GM12878 (cell line): ENCODE results near the gene RNASEL. TPM values are rescaled to one million over a fixed set of nuclear protein-coding genes. Genes with fewer than 3 reads are reported as not detected.

Source experiments
- ATAC-seq: fragments of 200-7000 bp; cut with Tn5 transposase; 3 replicates; pipeline ENCODE4 v1.9.1; 2020; ENCODE audit warnings: mild to moderate bottlenecking, moderate library complexity
- BruUV-seq: library from RNA; stranded (reverse); fragments of 400-500 nt; replicated peaks from 2 replicates; lab custom pipeline; 2021; lab: Mats Ljungman, UMichigan
- CTCF ChIA-PET: fragments of 300-600 bp; sonication (Branson Sonifier 250); formaldehyde crosslinking; extraction: SDS; loops from one replicate; lab custom pipeline; 2021; ENCODE audit warnings: inconsistent platforms; lab: Yijun Ruan, JAX
- POLR2A ChIA-PET: fragments of 350-600 bp; formaldehyde crosslinking; extraction: SDS; loops from one replicate; lab custom pipeline; 2021; ENCODE audit warnings: inconsistent platforms; lab: Charles Lee
- RAD21 ChIA-PET: fragments of 300-600 bp; sonication (Branson Sonifier 250); formaldehyde crosslinking; loops from one replicate; lab custom pipeline; 2023; ENCODE audit warnings: antibody characterized with exemption; ENCODE audit not compliant: unreplicated experiment; lab: Charles Lee
- SMC1A ChIA-PET: fragments of 300-600 bp; sonication (Branson Sonifier 250); formaldehyde crosslinking; loops from one replicate; lab custom pipeline; 2023; ENCODE audit not compliant: unreplicated experiment, uncharacterized antibody; lab: Charles Lee
- DNase-seq: peaks from one replicate; pipeline ENCODE4 v3.0.0-alpha.2; 2011; ENCODE audit warnings: low read depth, low spot score
- FAIRE-seq: peaks from 3 replicates; lab custom pipeline; 2011; peaks lifted over from hg19 to GRCh38; lab: Jason Lieb, UNC
- H2AFZ ChIP-seq: 2 replicates; pipeline ENCODE4 v1.6.0; 2011; ENCODE audit warnings: low read depth, low read length, control low read depth; ENCODE audit not compliant: control insufficient read depth
- H3K27ac ChIP-seq: 2 replicates; pipeline ENCODE4 v1.5.1; 2011; ENCODE audit warnings: control low read depth; ENCODE audit not compliant: control insufficient read depth, insufficient read depth
- H3K27me3 ChIP-seq, 2 experiments: replicated peaks in 1 of 2; 2 replicates each; pipeline versions ENCODE4 v1.6.0 to v1.6.1; 2011; ENCODE audit warnings: low read length in 1 of 2; ENCODE audit not compliant: control insufficient read depth in 2 of 2, insufficient read depth in 2 of 2
- H3K36me3 ChIP-seq, 2 experiments: 2 replicates each; pipeline ENCODE4 v1.5.1; 2011; ENCODE audit warnings: low read length in 1 of 2; ENCODE audit not compliant: control insufficient read depth in 2 of 2, insufficient read depth in 2 of 2
- H3K4me1 ChIP-seq: 2 replicates; pipeline ENCODE4 v1.6.1; 2011; ENCODE audit warnings: mild to moderate bottlenecking, low read length, moderate library complexity, mixed read lengths; ENCODE audit not compliant: control insufficient read depth, insufficient read depth
- H3K4me2 ChIP-seq: 2 replicates; pipeline ENCODE4 v1.6.0; 2011; ENCODE audit warnings: control low read depth; ENCODE audit not compliant: control insufficient read depth, insufficient read depth
- H3K4me3 ChIP-seq: fragments of 200-600 bp; sonication (generic); 2 replicates; pipeline ENCODE4 v1.5.1; 2016
- H3K79me2 ChIP-seq: 2 replicates; pipeline ENCODE4 v1.6.0; 2011; ENCODE audit warnings: low read length; ENCODE audit not compliant: control insufficient read depth, insufficient read depth
- H3K9ac ChIP-seq: 2 replicates; pipeline ENCODE4 v1.8.0; 2011; ENCODE audit warnings: low read length, control low read depth, mixed read lengths; ENCODE audit not compliant: control insufficient read depth, insufficient read depth
- H3K9me3 ChIP-seq: replicated peaks from 3 replicates; pipeline ENCODE4 v1.5.1; 2011; ENCODE audit warnings: mild to moderate bottlenecking, low read length; ENCODE audit not compliant: control insufficient read depth, insufficient read depth
- H4K20me1 ChIP-seq: 2 replicates; pipeline ENCODE4 v1.6.0; 2011; ENCODE audit not compliant: control insufficient read depth, insufficient read depth
- BACH1 ChIP-seq: fragments of 450-650 bp; IDR thresholded peaks from 2 replicates; pipeline ENCODE4 v1.6.1; 2017; ENCODE audit warnings: mild to moderate bottlenecking, borderline replicate concordance
- BRCA1 ChIP-seq: IDR thresholded peaks from 2 replicates; pipeline ENCODE4 v1.6.1; 2011; ENCODE audit warnings: low read depth, low read length, improper control_type of control experiment
- CHD2 ChIP-seq: IDR thresholded peaks from 2 replicates; pipeline ENCODE4 v1.6.1; 2011; ENCODE audit warnings: low read depth, low read length, improper control_type of control experiment, borderline replicate concordance
- CREB1 ChIP-seq: IDR thresholded peaks from 2 replicates; pipeline ENCODE4 v1.6.1; 2012; ENCODE audit warnings: low read depth, mild to moderate bottlenecking, inconsistent platforms
- CREM ChIP-seq: IDR thresholded peaks from 2 replicates; pipeline ENCODE4 v1.6.1; 2014; ENCODE audit warnings: antibody characterized with exemption, low read depth
- DPF2 ChIP-seq: fragments of 450-650 bp; IDR thresholded peaks from 2 replicates; pipeline ENCODE4 v1.6.1; 2017; ENCODE audit warnings: mild to moderate bottlenecking
- EED ChIP-seq: sonication (generic); IDR thresholded peaks from 2 replicates; pipeline ENCODE4 v1.6.1; 2016; ENCODE audit warnings: antibody characterized with exemption, low read depth
- GABPA ChIP-seq: IDR thresholded peaks from 2 replicates; pipeline ENCODE4 v1.6.1; 2014; ENCODE audit warnings: antibody characterized with exemption, low read depth, mild to moderate bottlenecking, inconsistent platforms
- JUNB ChIP-seq: IDR thresholded peaks from 2 replicates; pipeline ENCODE4 v1.6.1; 2016; ENCODE audit warnings: antibody characterized with exemption, mild to moderate bottlenecking
- MAX ChIP-seq: IDR thresholded peaks from 2 replicates; pipeline ENCODE4 v1.6.1; 2012; ENCODE audit warnings: low read depth, low read length, improper control_type of control experiment
- NKRF ChIP-seq: fragments of 450-650 bp; conservative IDR thresholded peaks from 2 replicates; pipeline ENCODE4 v1.6.1; 2017; ENCODE audit warnings: mild to moderate bottlenecking, moderate library complexity
- PAX8 ChIP-seq: fragments of 450-650 bp; IDR thresholded peaks from 2 replicates; pipeline ENCODE4 v1.6.1; 2017; ENCODE audit warnings: mild to moderate bottlenecking, moderate library complexity
- POLR2A ChIP-seq: IDR thresholded peaks from 2 replicates; pipeline ENCODE4 v1.6.1; 2011; ENCODE audit warnings: low read depth, mild to moderate bottlenecking, low read length
- RAD51 ChIP-seq: fragments of 450-650 bp; IDR thresholded peaks from 2 replicates; pipeline ENCODE4 v1.6.1; 2016; ENCODE audit warnings: moderate library complexity, mild to moderate bottlenecking, inconsistent platforms
- RFX5 ChIP-seq: IDR thresholded peaks from 2 replicates; pipeline ENCODE4 v1.6.1; 2011; ENCODE audit warnings: low read depth, low read length, improper control_type of control experiment
- SP1 ChIP-seq: IDR thresholded peaks from one replicate; pipeline ENCODE4 v1.6.1; 2011; ENCODE audit warnings: low read depth, low read length
- WGBS: methylation state at CpG from one replicate; pipeline ENCODE4 v1.1.6; 2016; ENCODE audit warnings: low lambda C conversion rate; ENCODE audit not compliant: insufficient replicate concordance, insufficient coverage; ENCODE audit errors: missing lambda C conversion rate; 5-methylcytosine and 5-hydroxymethylcytosine counted together
- in situ Hi-C: fragments of 300-500 bp; cut with MboI; formaldehyde crosslinking; loops from 9 replicates; pipeline ENCODE4 v1.14.3; 2018; ENCODE audit warnings: mixed read lengths
- intact Hi-C: fragments of 100-400 bp; cut with micrococcal nuclease; formaldehyde crosslinking; loops from one replicate; pipeline ENCODE4 v1.14.2; 2022; ENCODE audit not compliant: unreplicated experiment
- polyA plus RNA-seq, 11 experiments: library from polyadenylated mRNA; depleted of rRNA in 4 of 11; unstranded in 6 of 11; stranded (reverse) in 5 of 11; fragments of >200 nt; fragmentation: Nextera tagmentation in 4 of 11; fragmentation: Illumina TruSeq in 1 of 11; extraction: Ambion mirVana in 4 of 11; extraction: Trizol in 1 of 11; gene quantifications; 1 replicate in 1 of 11; 2 replicates in 10 of 11; pipeline versions ENCODE4 v1.2.1 to v1.2.3, GENCODE V29; 2011 to 2016; ENCODE audit warnings: inconsistent platforms in 2 of 11, missing spikeins in 2 of 11, low read depth in 1 of 11
- total RNA-seq, 4 experiments: library from RNA; depleted of rRNA in 3 of 4; stranded (reverse); fragments of >200 nt in 3 of 4; fragmentation: Illumina TruSeq in 1 of 4; extraction: Trizol in 1 of 4; gene quantifications; 2 replicates each; pipeline versions ENCODE4 v1.2.1 to v1.2.3, GENCODE V29; 2013 to 2021
- TF ChIP-seq, protein P1 (sequence below): fragments of 450-650 bp; IDR thresholded peaks from 2 replicates; pipeline ENCODE4 v1.6.1; 2017; ENCODE audit warnings: low read depth, mild to moderate bottlenecking, moderate library complexity
- TF ChIP-seq, protein P2 (sequence below): IDR thresholded peaks from 2 replicates; pipeline ENCODE4 v1.6.1; 2011; ENCODE audit warnings: borderline replicate concordance, low read depth, mild to moderate bottlenecking, moderate library complexity, low read length; ENCODE audit not compliant: insufficient read depth, poor library complexity, severe bottlenecking

Gene RNASEL
- total and polyA plus RNA-seq, 10 of the 15 experiments (the other 5 are each of a cell fraction or from before 2014, with no cell fraction given) = 3.0 to 10.8 (median 5.0) TPM

GRCh38 chr1:182560392-182560984 is 28.6 kb downstream of the RNASEL start:
- SMC1A ChIA-PET = no interaction called here
- ATAC-seq (no peak), DNase-seq (no peak), FAIRE-seq (no peak)
- Histone ChIP-seq H3K9me3 (no peaks in the 10 kb centered on the region), H3K27me3 (peaks cover 0 to 2% of the 10 kb centered on the region in 2 experiments; a peak in 1 of 4 replicates), H2AFZ (no peak overlapping the region), H3K36me3 (no peaks in the 10 kb centered on the region), H3K4me2 (no peak overlapping the region), H3K4me1 (no peaks in the 10 kb centered on the region; the same call in 1 of the 2 replicates), H3K27ac (no peak overlapping the region), H3K79me2 (no peaks in the 10 kb centered on the region), H3K9ac (no peak overlapping the region), H3K4me3 (no peak overlapping the region), H4K20me1 (no peaks in the 10 kb centered on the region)
- CTCF ChIA-PET = no interaction called here
- intact Hi-C loops = no loop called here
- RAD21 ChIA-PET = no interaction called here
- POLR2A ChIA-PET = no interaction called here
- TF ChIP-seq, protein P1, sequence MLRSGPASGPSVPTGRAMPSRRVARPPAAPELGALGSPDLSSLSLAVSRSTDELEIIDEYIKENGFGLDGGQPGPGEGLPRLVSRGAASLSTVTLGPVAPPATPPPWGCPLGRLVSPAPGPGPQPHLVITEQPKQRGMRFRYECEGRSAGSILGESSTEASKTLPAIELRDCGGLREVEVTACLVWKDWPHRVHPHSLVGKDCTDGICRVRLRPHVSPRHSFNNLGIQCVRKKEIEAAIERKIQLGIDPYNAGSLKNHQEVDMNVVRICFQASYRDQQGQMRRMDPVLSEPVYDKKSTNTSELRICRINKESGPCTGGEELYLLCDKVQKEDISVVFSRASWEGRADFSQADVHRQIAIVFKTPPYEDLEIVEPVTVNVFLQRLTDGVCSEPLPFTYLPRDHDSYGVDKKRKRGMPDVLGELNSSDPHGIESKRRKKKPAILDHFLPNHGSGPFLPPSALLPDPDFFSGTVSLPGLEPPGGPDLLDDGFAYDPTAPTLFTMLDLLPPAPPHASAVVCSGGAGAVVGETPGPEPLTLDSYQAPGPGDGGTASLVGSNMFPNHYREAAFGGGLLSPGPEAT = no peak
- TF ChIP-seq JUNB (no peak), CHD2 (no peak), BACH1 (no peak), GABPA (no peak), RFX5 (no peak), BRCA1 (no peak), SP1 (no peak), CREM (no peak), EED (no peak), MAX (no peak), DPF2 (no peak), POLR2A (no peak), CREB1 (no peak), PAX8 (no peak), RAD51 (no peak), NKRF (no peak)
- TF ChIP-seq, protein P2, sequence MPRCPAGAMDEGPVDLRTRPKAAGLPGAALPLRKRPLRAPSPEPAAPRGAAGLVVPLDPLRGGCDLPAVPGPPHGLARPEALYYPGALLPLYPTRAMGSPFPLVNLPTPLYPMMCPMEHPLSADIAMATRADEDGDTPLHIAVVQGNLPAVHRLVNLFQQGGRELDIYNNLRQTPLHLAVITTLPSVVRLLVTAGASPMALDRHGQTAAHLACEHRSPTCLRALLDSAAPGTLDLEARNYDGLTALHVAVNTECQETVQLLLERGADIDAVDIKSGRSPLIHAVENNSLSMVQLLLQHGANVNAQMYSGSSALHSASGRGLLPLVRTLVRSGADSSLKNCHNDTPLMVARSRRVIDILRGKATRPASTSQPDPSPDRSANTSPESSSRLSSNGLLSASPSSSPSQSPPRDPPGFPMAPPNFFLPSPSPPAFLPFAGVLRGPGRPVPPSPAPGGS = no peak
- 24% methylated on average over 7 of the region's 7 CpGs for WGBS
- no TSS peak for BruUV-seq
- in situ Hi-C loops = no loop called here
